ENCODE measurements around the gene SUCLG2.

The SUCLG2 gene

DNA sequence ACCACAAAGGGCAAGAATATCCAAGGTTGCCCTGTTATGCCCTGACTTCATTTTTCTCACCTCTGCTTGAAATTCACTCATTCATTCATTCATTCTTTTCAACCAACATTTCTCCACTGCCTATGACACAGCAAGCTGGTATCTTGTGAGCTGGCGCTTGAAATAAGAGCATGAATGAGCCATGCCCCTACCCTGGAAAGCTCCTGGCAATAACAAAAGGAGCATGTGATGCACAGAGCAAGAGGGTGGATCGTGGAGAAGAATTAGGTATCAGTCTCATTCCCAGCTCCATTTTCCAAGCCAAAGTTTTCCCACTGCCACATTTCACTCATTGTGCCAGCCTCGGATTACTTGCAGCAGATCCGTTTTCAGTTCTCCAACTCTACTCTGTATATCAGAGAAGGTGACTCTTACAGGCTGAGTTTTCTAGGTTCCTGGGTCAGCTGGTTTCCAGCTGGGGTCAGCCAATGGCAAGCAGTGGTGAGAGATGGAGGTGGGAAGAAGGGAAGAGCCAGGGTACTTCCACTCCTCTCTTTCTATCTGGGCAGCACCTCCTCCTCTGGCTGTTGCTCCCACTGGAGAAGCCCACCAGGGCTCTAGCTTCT, 144.8 kb downstream of the SUCLG2 start:
- DNase-seq (ENCODE audit: low read depth) = no peak

DNA sequence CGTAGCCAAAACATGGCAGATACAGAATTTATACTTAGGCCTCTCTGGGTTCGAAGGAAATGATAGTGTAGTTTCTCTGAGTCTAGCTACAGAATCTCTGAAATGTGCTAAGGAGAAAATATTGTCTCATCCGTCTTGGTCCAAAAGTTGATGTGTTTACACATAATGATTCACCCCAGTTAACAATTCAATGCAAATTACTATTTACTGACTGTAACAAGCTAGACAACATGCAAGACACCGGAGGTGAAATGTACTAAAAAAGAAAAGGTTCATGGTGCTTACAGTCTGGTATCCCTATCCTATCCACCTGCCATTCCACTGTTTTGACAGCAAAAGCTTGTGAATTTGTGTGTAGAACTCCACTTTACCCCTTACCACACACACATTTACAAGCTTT, 146.8 kb downstream of the SUCLG2 start:
- DNase-seq (ENCODE audit: low read depth) = no peak

DNA sequence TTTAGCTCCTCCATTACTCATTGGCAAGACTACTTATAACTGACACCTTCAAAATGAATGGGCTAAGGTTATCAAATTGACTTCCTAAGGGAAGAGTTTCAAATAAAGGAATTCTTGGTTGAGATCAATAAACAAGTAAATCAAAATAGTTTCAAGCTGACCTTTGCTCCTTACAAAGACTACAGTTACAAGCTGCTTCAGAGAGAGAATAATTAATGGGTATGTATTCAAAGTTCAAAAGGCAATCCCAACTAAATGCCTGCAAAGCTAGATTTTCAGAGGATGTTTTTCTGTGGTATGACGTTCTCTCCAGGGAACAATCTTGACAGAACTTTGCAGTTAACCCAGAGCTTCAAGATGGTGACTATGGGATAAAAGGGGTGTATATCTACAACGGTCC, 153.7 kb downstream of the SUCLG2 start:
- no peak for DNase-seq (ENCODE audit: low read depth)

DNA sequence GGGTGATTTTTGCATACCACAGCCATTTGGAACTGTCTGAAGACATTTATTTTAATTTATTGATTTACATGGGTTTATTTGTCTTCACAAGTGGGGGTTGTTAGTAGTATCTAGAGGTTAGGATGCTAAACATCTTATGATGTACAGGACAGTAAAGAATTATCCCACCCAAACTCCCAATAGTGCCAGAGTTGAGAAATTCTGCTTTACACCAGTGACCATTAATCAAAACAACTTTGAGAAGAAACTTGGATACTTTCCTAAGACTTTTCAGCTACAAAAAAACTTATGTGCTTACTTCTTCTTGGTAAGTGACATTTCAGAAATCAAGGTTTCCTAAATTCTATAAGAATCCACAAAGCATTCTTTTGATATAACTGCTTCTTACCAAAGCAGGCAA, 156.7 kb downstream of the SUCLG2 start:
- no peak for DNase-seq (ENCODE audit: low read depth)

DNA sequence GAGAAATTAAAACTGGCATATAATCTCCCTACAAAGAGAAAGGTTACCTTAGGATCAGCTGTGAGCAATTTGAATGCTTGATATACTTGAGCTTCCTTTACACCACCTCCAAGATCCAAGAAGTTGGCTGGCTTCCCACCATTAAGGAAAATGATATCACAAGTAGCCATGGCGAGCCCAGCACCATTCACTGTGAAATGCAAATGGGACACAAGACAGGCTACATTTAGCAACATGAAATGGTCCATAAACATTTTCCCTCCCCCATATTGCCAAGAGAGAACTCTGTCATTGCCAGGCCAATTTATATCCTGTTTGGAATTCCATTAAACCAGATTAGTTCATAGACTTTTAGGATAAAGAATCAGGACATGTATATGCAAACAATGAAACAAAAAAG, 158.7 kb downstream of the SUCLG2 start:
- DNase-seq (ENCODE audit: low read depth) = no peak

- DNase-seq (ENCODE audit: low read depth) = no peak
Observed at GRCh38 chr3:67493808-67494207, 160.6 kb downstream of the SUCLG2 start.

GRCh38 chr3:67490658-67491057, 163.8 kb downstream of the SUCLG2 start:
- no peak for DNase-seq (ENCODE audit: low read depth)

GRCh38 chr3:67489816-67490215, 164.6 kb downstream of the SUCLG2 start:
- DNase-seq (ENCODE audit: low read depth) = peak; percentile 31

DNA sequence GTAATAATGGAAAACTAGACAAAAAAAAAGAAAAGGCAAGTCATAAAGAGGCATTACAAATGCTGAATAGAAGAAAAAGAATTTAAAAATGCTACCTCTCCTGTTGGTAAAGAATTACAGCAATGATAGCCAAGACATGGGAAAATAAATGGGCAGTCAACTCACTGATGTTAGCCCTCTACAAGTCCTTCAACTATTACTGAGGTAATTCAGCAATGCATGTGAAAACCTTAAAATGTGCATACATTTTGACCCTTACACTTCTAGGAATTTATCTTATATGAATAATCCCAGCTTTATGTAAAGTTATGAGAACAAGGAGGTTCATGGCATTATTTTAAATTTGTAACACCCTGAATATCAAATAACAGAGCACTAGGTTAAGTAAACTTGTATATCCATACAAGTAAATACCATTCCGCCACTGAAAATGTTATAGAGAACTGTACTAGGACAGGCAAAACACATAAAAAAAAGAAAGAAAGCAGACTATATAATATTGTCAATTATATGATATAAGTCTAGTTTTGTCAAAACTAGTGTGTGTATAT, 166.8 kb downstream of the SUCLG2 start:
- DNase-seq (ENCODE audit: low read depth) = no peak

- DNase-seq (ENCODE audit: low read depth) = no peak
Observed at GRCh38 chr3:67486883-67487282, 167.5 kb downstream of the SUCLG2 start.

DNA sequence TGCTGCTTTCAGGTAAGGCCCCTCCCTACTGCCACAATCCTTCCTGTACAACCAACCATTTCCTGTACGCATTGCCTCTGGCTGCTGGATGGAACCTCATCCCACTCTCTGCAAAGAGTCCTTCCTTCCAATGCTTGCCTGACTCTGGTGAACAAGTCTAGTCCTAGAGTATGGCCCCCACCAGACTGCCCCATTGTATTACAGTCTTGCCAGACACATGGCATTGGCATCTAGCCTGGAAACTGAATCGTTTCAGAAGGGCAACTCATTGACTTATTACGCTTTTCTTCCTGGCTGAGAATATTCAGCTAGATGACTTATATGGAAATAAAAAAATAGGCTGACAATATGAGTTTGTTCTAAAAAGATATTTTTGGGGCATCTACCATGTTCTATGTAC, 170.3 kb downstream of the SUCLG2 start:
- no peak for DNase-seq (ENCODE audit: low read depth)

- DNase-seq (ENCODE audit: low read depth) = no peak
Observed at GRCh38 chr3:67481126-67481525, 173.3 kb downstream of the SUCLG2 start.

DNA sequence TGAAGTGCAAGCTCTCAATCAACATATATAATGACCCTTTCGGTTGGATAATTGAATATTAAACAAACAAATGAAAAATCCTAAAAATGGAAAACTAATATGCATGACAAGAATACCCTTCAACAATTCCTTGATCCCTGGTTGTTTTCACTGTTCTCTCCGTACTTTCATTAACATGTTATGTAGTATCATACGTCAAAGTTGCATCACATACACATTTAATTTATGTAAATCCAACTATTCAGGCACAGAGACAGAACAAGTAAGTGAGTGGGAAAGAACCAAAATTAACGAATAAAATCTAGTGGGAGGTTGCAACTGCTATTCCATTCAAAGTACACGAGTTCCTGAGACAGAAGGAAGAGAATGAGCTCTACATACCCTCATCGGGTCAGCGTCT, 176.0 kb downstream of the SUCLG2 start:
- DNase-seq (ENCODE audit: low read depth) = no peak

- DNase-seq (ENCODE audit: low read depth) = no peak
Observed at GRCh38 chr3:67474311-67474710, 180.1 kb downstream of the SUCLG2 start.

DNA sequence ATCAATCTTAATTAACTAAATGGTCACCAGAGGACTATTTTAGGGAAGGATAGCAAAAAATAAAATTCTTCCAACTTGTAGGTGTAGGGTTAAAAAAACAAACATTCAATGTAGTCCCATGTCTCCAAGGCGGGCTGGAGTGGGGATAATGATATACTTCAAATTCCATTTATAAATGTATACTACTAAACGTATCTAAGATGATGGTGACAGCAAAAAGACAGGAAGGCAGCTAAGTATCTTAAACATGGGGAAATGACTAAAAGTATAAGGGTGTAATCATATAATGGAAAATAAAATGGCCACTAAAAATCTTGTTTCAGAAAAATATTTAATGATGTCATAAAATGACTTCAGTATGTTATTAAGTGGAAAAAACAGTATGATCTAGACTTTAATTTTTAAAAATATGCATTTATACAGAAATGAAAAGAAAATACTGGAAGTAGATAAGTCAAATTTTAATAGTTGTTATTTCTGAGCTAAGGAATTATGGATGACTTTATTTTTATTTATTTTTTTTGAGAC, 181.7 kb downstream of the SUCLG2 start:
- DNase-seq (ENCODE audit: low read depth) = no peak

GRCh38 chr3:67470207-67470606, 184.2 kb downstream of the SUCLG2 start:
- no peak for DNase-seq (ENCODE audit: low read depth)

DNA sequence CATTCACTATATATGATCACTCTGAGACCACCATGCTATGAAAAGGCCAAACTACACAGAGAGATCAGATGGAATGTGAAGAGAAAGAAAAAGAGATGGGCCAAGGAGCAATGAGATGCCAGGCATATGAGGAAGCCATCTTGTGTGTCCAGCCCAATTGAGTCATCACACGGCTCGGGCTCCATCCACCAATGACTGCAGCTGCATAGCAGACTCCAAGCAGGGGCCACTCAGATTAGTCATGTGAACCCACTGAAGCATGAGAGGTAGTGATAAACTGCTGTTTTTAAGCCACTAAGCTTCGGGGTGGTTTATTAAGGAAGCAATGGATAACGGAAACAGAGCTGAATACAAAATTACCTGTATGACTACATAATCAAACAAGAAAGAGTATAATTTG, 185.9 kb downstream of the SUCLG2 start:
- no peak for DNase-seq (ENCODE audit: low read depth)

- DNase-seq (ENCODE audit: low read depth) = no peak
Observed at GRCh38 chr3:67463656-67464055, 190.8 kb downstream of the SUCLG2 start.

DNA sequence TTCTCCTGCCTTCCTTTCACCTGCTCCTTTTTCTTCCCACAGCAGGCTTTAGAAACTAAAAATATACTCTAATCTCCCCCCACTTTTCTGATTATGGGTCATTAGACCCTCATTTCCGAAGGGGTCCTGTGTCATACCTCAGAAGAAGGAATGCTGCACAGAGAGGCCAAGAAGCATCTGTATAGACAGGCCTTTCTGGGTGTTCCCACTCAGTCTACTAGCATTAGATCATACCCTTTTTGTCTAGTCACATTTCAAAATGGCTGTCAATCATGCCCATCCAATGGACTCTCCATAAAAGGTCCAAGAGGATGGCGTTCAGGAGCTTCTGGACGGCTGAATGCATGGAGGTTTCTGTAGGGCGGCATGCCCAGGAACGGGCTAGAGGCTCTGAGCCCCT, 192.2 kb downstream of the SUCLG2 start:
- DNase-seq (ENCODE audit: low read depth) = no peak

- DNase-seq (ENCODE audit: low read depth) = no peak
Observed at GRCh38 chr3:67461667-67462142, 192.7 kb downstream of the SUCLG2 start.

GRCh38 chr3:67460841-67461510, 193.4 kb downstream of the SUCLG2 start:
- no peak for DNase-seq (ENCODE audit: low read depth)

DNA sequence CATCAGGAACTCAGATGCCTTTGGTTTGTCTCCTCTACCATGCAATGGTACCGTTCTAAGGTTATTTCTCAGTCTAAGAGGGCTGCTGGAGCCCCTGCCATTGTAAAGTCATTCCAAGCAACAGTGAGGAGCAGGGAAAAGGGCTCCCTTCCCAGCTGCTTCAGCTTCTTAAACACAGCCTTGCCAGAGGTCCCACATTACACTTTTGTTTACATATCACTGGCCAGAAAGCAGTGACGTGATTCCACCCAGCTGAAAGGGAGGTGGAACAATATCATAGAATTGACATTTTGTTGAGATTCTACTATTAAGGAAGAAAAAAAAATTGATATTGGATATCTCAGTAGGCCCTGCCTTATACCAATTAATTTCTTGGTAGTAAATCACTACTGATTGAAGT, 194.6 kb downstream of the SUCLG2 start:
- DNase-seq (ENCODE audit: low read depth) = no peak

DNA sequence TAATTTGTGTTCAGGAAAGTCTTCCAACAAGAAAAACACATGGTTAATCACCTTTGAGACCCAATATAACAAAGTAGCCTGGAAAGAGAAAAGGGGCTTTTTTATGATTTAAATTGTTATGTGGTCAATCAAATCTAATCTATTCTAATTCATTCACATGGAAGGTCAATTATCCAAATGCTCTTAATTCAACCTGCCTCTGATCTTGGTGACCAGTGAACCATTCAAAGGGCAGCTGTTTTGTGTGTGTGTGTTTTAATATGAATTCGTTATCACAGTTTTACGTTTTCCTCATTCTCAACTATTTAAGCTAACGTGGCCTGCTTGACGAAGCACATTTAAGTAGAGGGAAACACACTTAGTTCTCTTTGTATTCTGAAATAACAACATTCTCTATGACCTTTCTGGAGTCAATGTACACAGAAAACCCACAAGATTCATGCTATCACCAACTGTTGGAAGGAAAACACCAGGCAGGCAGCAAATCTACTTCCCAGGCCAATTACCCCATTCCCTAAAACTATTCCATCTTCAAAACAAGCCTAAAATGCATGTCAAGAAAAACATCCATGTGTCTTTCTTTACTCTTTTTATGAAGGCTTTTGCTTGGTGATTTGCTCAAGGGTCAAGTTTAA, 195.4 kb downstream of the SUCLG2 start:
- DNase-seq (ENCODE audit: low read depth) = no peak

Data from stromal cell of bone marrow (primary cell).